ENCODE data around the gene KNG1.
"Not testable (repeated sequence)": the region's sequence is repeated elsewhere in the genome, so short reads cannot be mapped to it uniquely, and the experiment has no call there.

KNG1 gene

GRCh38 chr3:186717039-186717457 lies at the start of gene KNG1:
KNG1 (plus strand) TSS chr3:186717359; CDS start chr3:186717543, 184 bp downstream.
- no peaks in the 10 kb centered on the region for H3K36me3 Mint-ChIP-seq (ENCODE audit: low read depth)
- no peak within 1 kb of the TSS for H3K27ac Mint-ChIP-seq
- DNase-seq (ENCODE audit: low spot score) = no peak
- H3K4me1 Mint-ChIP-seq (ENCODE audit: low read depth) = no peaks in the 10 kb centered on the region
- no peak within 1 kb of the TSS for H3K4me3 Mint-ChIP-seq
- H3K27me3 Mint-ChIP-seq (ENCODE audit: low read depth) = peaks cover 25% of the 10 kb centered on the region
- no peaks in the 10 kb centered on the region for H3K9me3 Mint-ChIP-seq

GRCh38 chr3:186668426-186668825 lies 48.7 kb upstream of the KNG1 start:
- DNase-seq (ENCODE audit: low spot score) = no peak
- Mint-ChIP-seq H3K27ac (no peak overlapping the region), H3K36me3 (ENCODE audit: low read depth) (no peaks in the 10 kb centered on the region), H3K27me3 (ENCODE audit: low read depth) (peaks cover 24% of the 10 kb centered on the region), H3K4me1 (ENCODE audit: low read depth) (peaks cover 12% of the 10 kb centered on the region), H3K9me3 (no peaks in the 10 kb centered on the region), H3K4me3 (no peak overlapping the region)

GRCh38 chr3:186669378-186670084 lies 47.6 kb upstream of the KNG1 start:
- DNase-seq (ENCODE audit: low spot score) = no peak
- Mint-ChIP-seq H3K4me3 (no peak overlapping the region), H3K9me3 (no peaks in the 10 kb centered on the region), H3K27ac (no peak overlapping the region), H3K27me3 (ENCODE audit: low read depth) (peaks cover 26% of the 10 kb centered on the region), H3K36me3 (ENCODE audit: low read depth) (no peaks in the 10 kb centered on the region), H3K4me1 (ENCODE audit: low read depth) (peaks cover 12% of the 10 kb centered on the region)

GRCh38 chr3:186670155-186670554 lies 47.0 kb upstream of the KNG1 start:
- Mint-ChIP-seq H3K4me1 (ENCODE audit: low read depth) (peaks cover 12% of the 10 kb centered on the region), H3K36me3 (ENCODE audit: low read depth) (no peaks in the 10 kb centered on the region), H3K27ac (no peak overlapping the region), H3K9me3 (no peaks in the 10 kb centered on the region), H3K27me3 (ENCODE audit: low read depth) (peaks cover 30% of the 10 kb centered on the region), H3K4me3 (no peak overlapping the region)
- DNase-seq (ENCODE audit: low spot score) = no peak

- H3K36me3 Mint-ChIP-seq (ENCODE audit: low read depth) = no peaks in the 10 kb centered on the region
- peaks cover 12% of the 10 kb centered on the region for H3K4me1 Mint-ChIP-seq (ENCODE audit: low read depth)
- H3K9me3 Mint-ChIP-seq = no peaks in the 10 kb centered on the region
- H3K4me3 Mint-ChIP-seq = no peak overlapping the region
- no peak for DNase-seq (ENCODE audit: low spot score)
- H3K27me3 Mint-ChIP-seq (ENCODE audit: low read depth) = peaks cover 24% of the 10 kb centered on the region
- no peak overlapping the region for H3K27ac Mint-ChIP-seq
Observed at GRCh38 chr3:186671051-186671450, 46.1 kb upstream of the KNG1 start.

- no peak for DNase-seq (ENCODE audit: low spot score)
- Mint-ChIP-seq H3K4me1 (ENCODE audit: low read depth) (no peaks in the 10 kb centered on the region), H3K4me3 (no peak overlapping the region), H3K27ac (no peak overlapping the region), H3K36me3 (ENCODE audit: low read depth) (no peaks in the 10 kb centered on the region), H3K9me3 (no peaks in the 10 kb centered on the region), H3K27me3 (ENCODE audit: low read depth) (peaks cover 59% of the 10 kb centered on the region)
Observed at GRCh38 chr3:186678604-186679003, 38.6 kb upstream of the KNG1 start.

- DNase-seq (ENCODE audit: low spot score) = no peak
- no peaks in the 10 kb centered on the region for H3K9me3 Mint-ChIP-seq
- no peak overlapping the region for H3K4me3 Mint-ChIP-seq
- H3K27ac Mint-ChIP-seq = no peak overlapping the region
- H3K27me3 Mint-ChIP-seq (ENCODE audit: low read depth) = peaks cover 56% of the 10 kb centered on the region
- H3K36me3 Mint-ChIP-seq (ENCODE audit: low read depth) = no peaks in the 10 kb centered on the region
- no peaks in the 10 kb centered on the region for H3K4me1 Mint-ChIP-seq (ENCODE audit: low read depth)
Observed at GRCh38 chr3:186679151-186679550, 38.0 kb upstream of the KNG1 start.

GRCh38 chr3:186680869-186681268 lies 36.3 kb upstream of the KNG1 start:
- H3K4me3 Mint-ChIP-seq = no peak overlapping the region
- peaks cover 11% of the 10 kb centered on the region for H3K9me3 Mint-ChIP-seq
- no peak overlapping the region for H3K27ac Mint-ChIP-seq
- H3K36me3 Mint-ChIP-seq (ENCODE audit: low read depth) = no peaks in the 10 kb centered on the region
- H3K4me1 Mint-ChIP-seq (ENCODE audit: low read depth) = no peaks in the 10 kb centered on the region
- H3K27me3 Mint-ChIP-seq (ENCODE audit: low read depth) = peaks cover 48% of the 10 kb centered on the region
- DNase-seq (ENCODE audit: low spot score) = no peak

- no peak overlapping the region for H3K4me3 Mint-ChIP-seq
- H3K4me1 Mint-ChIP-seq (ENCODE audit: low read depth) = no peaks in the 10 kb centered on the region
Observed at GRCh38 chr3:186682812-186683211, 34.3 kb upstream of the KNG1 start.

GRCh38 chr3:186683979-186684378 lies 33.2 kb upstream of the KNG1 start:
- Mint-ChIP-seq H3K36me3 (ENCODE audit: low read depth) (no peaks in the 10 kb centered on the region), H3K4me3 (no peak overlapping the region), H3K4me1 (ENCODE audit: low read depth) (no peaks in the 10 kb centered on the region), H3K27me3 (ENCODE audit: low read depth) (peaks cover 38% of the 10 kb centered on the region), H3K27ac (no peak overlapping the region), H3K9me3 (peaks cover 11% of the 10 kb centered on the region)
- no peak for DNase-seq (ENCODE audit: low spot score)

More at GRCh38 chr3:186682812-186683211, 34.3 kb upstream of the KNG1 start:
- Mint-ChIP-seq H3K9me3 (peaks cover 11% of the 10 kb centered on the region), H3K27ac (no peak overlapping the region), H3K27me3 (ENCODE audit: low read depth) (peaks cover 41% of the 10 kb centered on the region), H3K36me3 (ENCODE audit: low read depth) (no peaks in the 10 kb centered on the region)
- no peak for DNase-seq (ENCODE audit: low spot score)

- not testable (repeated sequence) for H3K36me3 Mint-ChIP-seq (ENCODE audit: low read depth); DNase-seq (ENCODE audit: low spot score); H3K4me3 Mint-ChIP-seq; H3K27ac Mint-ChIP-seq; H3K4me1 Mint-ChIP-seq (ENCODE audit: low read depth)
- Mint-ChIP-seq H3K27me3 (ENCODE audit: low read depth) (peaks cover 27% of the 10 kb centered on the region), H3K9me3 (peaks cover 11% of the 10 kb centered on the region)
Observed at GRCh38 chr3:186686475-186686874, 30.7 kb upstream of the KNG1 start.

GRCh38 chr3:186687120-186687651 lies 30.0 kb upstream of the KNG1 start:
- H3K4me1 Mint-ChIP-seq (ENCODE audit: low read depth) = peaks cover 4% of the 10 kb centered on the region
- no peak overlapping the region for H3K4me3 Mint-ChIP-seq
- H3K9me3 Mint-ChIP-seq = peaks cover 11% of the 10 kb centered on the region

GRCh38 chr3:186690304-186690703 lies 26.9 kb upstream of the KNG1 start:
- H3K4me3 Mint-ChIP-seq; DNase-seq (ENCODE audit: low spot score); H3K9me3 Mint-ChIP-seq; H3K36me3 Mint-ChIP-seq (ENCODE audit: low read depth); H3K4me1 Mint-ChIP-seq (ENCODE audit: low read depth); H3K27ac Mint-ChIP-seq: not testable (repeated sequence)
- peaks cover 25% of the 10 kb centered on the region for H3K27me3 Mint-ChIP-seq (ENCODE audit: low read depth)

More at GRCh38 chr3:186687120-186687651, 30.0 kb upstream of the KNG1 start:
- Mint-ChIP-seq H3K27me3 (ENCODE audit: low read depth) (peaks cover 28% of the 10 kb centered on the region), H3K36me3 (ENCODE audit: low read depth) (no peaks in the 10 kb centered on the region), H3K27ac (no peak overlapping the region)
- DNase-seq (ENCODE audit: low spot score) = no peak

GRCh38 chr3:186691676-186692075 lies 25.5 kb upstream of the KNG1 start:
- no peak for DNase-seq (ENCODE audit: low spot score)
- H3K9me3 Mint-ChIP-seq = no peaks in the 10 kb centered on the region
- no peak overlapping the region for H3K4me3 Mint-ChIP-seq

GRCh38 chr3:186693843-186694242 lies 23.3 kb upstream of the KNG1 start:
- H3K27me3 Mint-ChIP-seq (ENCODE audit: low read depth) = peaks cover 17% of the 10 kb centered on the region
- no peak for DNase-seq (ENCODE audit: low spot score)

More at GRCh38 chr3:186691676-186692075, 25.5 kb upstream of the KNG1 start:
- H3K27me3 Mint-ChIP-seq (ENCODE audit: low read depth) = peaks cover 24% of the 10 kb centered on the region
- peaks cover 4% of the 10 kb centered on the region for H3K4me1 Mint-ChIP-seq (ENCODE audit: low read depth)
- no peaks in the 10 kb centered on the region for H3K36me3 Mint-ChIP-seq (ENCODE audit: low read depth)
- H3K27ac Mint-ChIP-seq = no peak overlapping the region

More at GRCh38 chr3:186693843-186694242, 23.3 kb upstream of the KNG1 start:
- H3K36me3 Mint-ChIP-seq (ENCODE audit: low read depth) = no peaks in the 10 kb centered on the region
- H3K27ac Mint-ChIP-seq = no peak overlapping the region
- H3K9me3 Mint-ChIP-seq = no peaks in the 10 kb centered on the region
- H3K4me3 Mint-ChIP-seq = no peak overlapping the region
- H3K4me1 Mint-ChIP-seq (ENCODE audit: low read depth) = peaks cover 4% of the 10 kb centered on the region
